Pancreas (tissue), 10 donors: ENCODE measurements around the gene GABRR3. TPM values are rescaled to one million over a fixed set of nuclear protein-coding genes. Genes with fewer than 3 reads are reported as not detected.

Source experiments
- ATAC-seq, 4 donors: fragments of 200-7000 bp; cut with Tn5 transposase; one replicate each; pipeline versions ENCODE4 v1.8.0 to v1.9.1; 2020; ENCODE audit warnings: mild to moderate bottlenecking in 4 of 4, moderate library complexity in 4 of 4
- DNase-seq, 6 donors: peaks; one replicate each; pipeline ENCODE4 v3.0.0-alpha.2; 2020
- FAIRE-seq: peaks from 2 replicates; lab custom pipeline; 2012; peaks lifted over from hg19 to GRCh38; lab: Jason Lieb, UNC
- H3K27ac ChIP-seq, 4 donors: fragments of 200-600 bp; sonication (generic); 1 replicate in 3 of 4; 2 replicates in 1 of 4; pipeline versions ENCODE4 v1.5.0 to v1.8.0; 2020
- H3K27me3 ChIP-seq, 4 donors: fragments of 200-600 bp; one replicate each; pipeline ENCODE4 v1.8.0; 2021
- H3K36me3 ChIP-seq, 3 donors: fragments of 200-600 bp; sonication (generic) in 1 of 3; one replicate each; pipeline versions ENCODE4 v1.5.0 to v1.8.0; 2020 to 2021
- H3K4me1 ChIP-seq, 3 donors: fragments of 200-600 bp; one replicate each; pipeline ENCODE4 v1.8.0; 2021
- H3K4me3 ChIP-seq, 4 donors: fragments of 200-600 bp; sonication (generic) in 2 of 4; one replicate each; pipeline versions ENCODE4 v1.5.0 to v1.8.0; 2020 to 2021
- H3K9me3 ChIP-seq, 4 donors: fragments of 200-600 bp; one replicate each; pipeline ENCODE4 v1.8.0; 2021
- WGBS, 2 donors: extraction: QIAGEN DNeasy Blood & Tissue Kit; methylation state at CpG; one replicate each; pipeline ENCODE4 v1.1.7; 2013; 5-methylcytosine and 5-hydroxymethylcytosine counted together
- intact Hi-C, 3 donors: fragments of 100-400 bp; cut with DNase I; formaldehyde crosslinking; loops; one replicate each; pipeline versions ENCODE4 v1.11.1 to v1.14.2; 2022
- polyA plus RNA-seq, 2 donors: library from polyadenylated mRNA; stranded (reverse); fragments of 200-250 nt; gene quantifications; one replicate each; pipeline ENCODE4 v1.2.3, GENCODE V29; 2013
- total RNA-seq, 6 donors: library from RNA; stranded (reverse); fragmentation: NEBNext Ultra II Directional in 4 of 6; extraction: Animal tissue kit (Norgen Biotek cat#: 25700) in 4 of 6; gene quantifications; one replicate each; pipeline versions ENCODE4 v1.2.1 to v1.2.4, GENCODE V29; 2021 to 2023
- TF ChIP-seq, protein P1 (sequence below), 4 donors: fragments of 200-600 bp; sonication (generic) in 3 of 4; IDR thresholded peaks; one replicate each; pipeline versions ENCODE4 v1.5.0 to v1.8.0; 2021; ENCODE audit warnings: antibody characterized with exemption in 4 of 4
- donor health status: healthy with polysubstance abuse.
- donor health status: DM: no; HTN: no; CAD: no; lungs with moderate emphysema.
- donor health status: DM: no; HTN: no; CAD: no.
- donor health status: control.
- donor health status: control.
- donor health status: Bipolar disorder and iron deficiency.
- donor health status: DM: yes; HTN: yes; CAD: no.
- donor health status: DM: no; HTN: no; CAD: no.
- donor health status: DM: no; HTN: no; CAD: no.
- donor health status: DM: yes; HTN: yes; CAD: no.

The GABRR3 gene
- total and polyA plus RNA-seq, 8 donors, result 0.02 TPM; not detected in 7

DNA sequence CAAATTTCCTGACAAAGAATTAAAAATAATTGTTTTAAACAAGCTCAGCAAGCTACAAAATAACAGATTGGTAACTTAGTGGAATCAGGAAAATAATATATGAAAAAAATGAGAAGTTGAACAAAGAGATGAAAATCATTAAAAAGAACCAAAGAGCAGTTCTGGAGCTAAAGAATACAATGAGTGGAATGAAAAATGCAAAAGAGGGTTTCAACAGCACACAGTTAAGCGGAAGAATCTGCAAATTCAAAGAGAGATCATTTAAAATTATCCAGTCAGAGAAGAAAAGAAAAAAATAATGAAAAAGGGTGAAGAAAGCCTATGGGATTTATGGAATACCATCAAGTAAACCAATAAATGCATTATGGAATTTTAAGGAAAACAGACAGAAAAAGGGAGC, 6.2 kb upstream of the GABRR3 start:
- no peak overlapping the region for H3K27ac ChIP-seq
- intact Hi-C loops, result loop anchor here in 1 of 3 donors (5.0 kb wide), 1 partner anchor 286 kb away; no protein-coding TSS in a partner anchor
- TF ChIP-seq, protein P1, sequence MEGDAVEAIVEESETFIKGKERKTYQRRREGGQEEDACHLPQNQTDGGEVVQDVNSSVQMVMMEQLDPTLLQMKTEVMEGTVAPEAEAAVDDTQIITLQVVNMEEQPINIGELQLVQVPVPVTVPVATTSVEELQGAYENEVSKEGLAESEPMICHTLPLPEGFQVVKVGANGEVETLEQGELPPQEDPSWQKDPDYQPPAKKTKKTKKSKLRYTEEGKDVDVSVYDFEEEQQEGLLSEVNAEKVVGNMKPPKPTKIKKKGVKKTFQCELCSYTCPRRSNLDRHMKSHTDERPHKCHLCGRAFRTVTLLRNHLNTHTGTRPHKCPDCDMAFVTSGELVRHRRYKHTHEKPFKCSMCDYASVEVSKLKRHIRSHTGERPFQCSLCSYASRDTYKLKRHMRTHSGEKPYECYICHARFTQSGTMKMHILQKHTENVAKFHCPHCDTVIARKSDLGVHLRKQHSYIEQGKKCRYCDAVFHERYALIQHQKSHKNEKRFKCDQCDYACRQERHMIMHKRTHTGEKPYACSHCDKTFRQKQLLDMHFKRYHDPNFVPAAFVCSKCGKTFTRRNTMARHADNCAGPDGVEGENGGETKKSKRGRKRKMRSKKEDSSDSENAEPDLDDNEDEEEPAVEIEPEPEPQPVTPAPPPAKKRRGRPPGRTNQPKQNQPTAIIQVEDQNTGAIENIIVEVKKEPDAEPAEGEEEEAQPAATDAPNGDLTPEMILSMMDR (IDR thresholded peaks at IDR 0.05), result no peak
- 85 to 89% methylated on average over 1 of the region's 1 CpG for WGBS, 2 donors
- no peaks in the 10 kb centered on the region for H3K36me3 ChIP-seq
- no peak overlapping the region for H3K4me3 ChIP-seq
- no peak for DNase-seq
- no peaks in the 10 kb centered on the region for H3K9me3 ChIP-seq
- no peak for FAIRE-seq
- ATAC-seq, result no peak
- H3K4me1 ChIP-seq, result no peaks in the 10 kb centered on the region
- H3K27me3 ChIP-seq, result peaks cover 0 to 8% (median 0%) of the 10 kb centered on the region in 4 donors

DNA sequence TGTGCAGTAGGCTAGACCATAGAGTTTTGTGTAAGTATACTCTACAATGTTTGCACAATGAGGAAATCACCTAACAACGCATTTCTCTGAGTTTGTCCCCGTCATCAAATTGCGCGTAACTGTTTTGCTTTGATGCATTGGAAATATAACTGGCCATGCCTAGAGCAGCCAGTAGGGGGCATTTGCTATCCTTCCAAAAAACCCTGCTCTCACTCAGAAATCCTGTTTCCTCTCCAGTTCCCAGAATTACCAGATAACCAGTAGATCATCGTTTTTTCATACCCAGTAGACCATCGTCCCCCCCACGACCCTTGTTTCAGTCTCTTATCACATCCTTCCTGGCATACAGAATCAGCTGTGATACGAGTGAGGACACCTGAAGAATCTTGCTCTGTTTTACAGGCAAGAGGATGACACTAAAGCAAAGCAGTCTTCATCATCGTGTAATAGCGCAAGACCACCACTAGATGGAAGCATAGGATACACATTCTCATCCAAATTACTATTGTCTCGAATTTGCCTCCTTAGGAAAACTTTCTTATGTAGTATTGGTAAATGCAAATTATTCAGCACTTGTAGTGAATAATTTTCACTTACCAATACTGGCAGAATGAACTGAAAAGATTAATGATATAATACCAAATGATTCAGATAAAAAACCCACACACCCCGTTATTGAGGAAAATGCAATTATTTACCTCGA, 4.4 kb upstream of the GABRR3 start:
- ATAC-seq (peak; percentile 89 to 99 (median 98)), FAIRE-seq (peak; percentile 96), DNase-seq (peak in 4 of 6 donors; percentile 19 to 63 (median 32))
- intact Hi-C loops, result loop anchor here in 2 of 3 donors (5.0 kb wide), 2 partner anchors 288 to 293 kb away; no protein-coding TSS in a partner anchor
- H3K9me3 ChIP-seq, result no peaks in the 10 kb centered on the region
- TF ChIP-seq, protein P1 (IDR thresholded peaks at IDR 0.05), result peak; percentile 57 to 85 (median 83)
- peaks cover 0 to 8% (median 5%) of the 10 kb centered on the region in 4 donors for H3K27me3 ChIP-seq
- 13% methylated on average over 13 of the region's 13 CpGs for WGBS, 2 donors
- H3K27ac ChIP-seq, result no peak overlapping the region
- H3K4me3 ChIP-seq, result peak overlapping the region in 1 of 4 donors; percentile 31
- H3K36me3 ChIP-seq, result no peaks in the 10 kb centered on the region
- H3K4me1 ChIP-seq, result no peaks in the 10 kb centered on the region

DNA sequence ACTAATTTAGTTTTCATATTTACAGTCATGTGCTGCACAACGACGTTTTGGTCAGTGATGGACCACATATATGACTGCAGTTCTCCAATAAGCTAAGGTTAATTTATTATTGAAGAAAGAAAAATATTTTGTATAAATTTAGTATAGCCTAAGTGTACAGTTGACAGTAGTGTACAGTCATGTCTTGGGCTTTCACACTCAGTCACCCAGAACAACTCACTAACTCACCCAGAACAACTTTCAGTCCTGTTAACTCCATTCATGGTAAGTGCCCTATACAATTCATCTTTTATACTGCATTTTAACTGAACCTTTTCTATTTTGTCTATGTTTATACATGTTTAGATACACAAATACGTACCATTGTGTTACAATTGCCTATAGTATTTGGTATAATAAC, 3.8 kb upstream of the GABRR3 start:
- no peaks in the 10 kb centered on the region for H3K4me1 ChIP-seq
- FAIRE-seq (no peak), ATAC-seq (peak in 1 of 4 donors; percentile 5), DNase-seq (no peak)
- H3K9me3 ChIP-seq, result no peaks in the 10 kb centered on the region
- H3K27me3 ChIP-seq, result peaks cover 0 to 11% (median 5%) of the 10 kb centered on the region in 4 donors
- no peak overlapping the region for H3K4me3 ChIP-seq
- intact Hi-C loops, result loop anchor here in 1 of 3 donors (5.0 kb wide), 1 partner anchor 293 kb away; no protein-coding TSS in a partner anchor
- TF ChIP-seq, protein P1 (IDR thresholded peaks at IDR 0.05), result no peak
- WGBS, 2 donors, result 57 to 58% methylated on average over 3 of the region's 3 CpGs
- no peaks in the 10 kb centered on the region for H3K36me3 ChIP-seq
- no peak overlapping the region for H3K27ac ChIP-seq

DNA sequence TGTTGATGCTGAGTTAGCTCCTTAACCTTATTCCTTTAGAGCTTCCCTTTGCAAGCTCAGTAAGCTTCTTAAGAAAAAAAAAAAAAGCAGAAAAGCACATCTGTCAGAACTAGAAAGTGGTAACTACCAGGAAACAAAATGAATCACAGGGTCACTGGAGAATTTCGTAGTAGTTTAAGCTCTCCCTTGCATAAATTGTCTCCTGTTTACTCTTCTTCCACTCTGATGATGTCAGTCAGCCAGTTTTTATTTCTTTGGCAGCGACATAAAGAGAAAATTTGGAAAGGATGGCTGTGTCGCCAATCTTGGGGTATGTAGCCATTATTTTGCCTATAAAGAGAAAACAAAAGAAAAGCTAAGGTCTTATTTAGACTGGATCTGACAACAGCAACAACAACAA, 3.2 kb upstream of the GABRR3 start:
- FAIRE-seq, result no peak
- Histone ChIP-seq H3K27me3 (peaks cover 0 to 11% (median 5%) of the 10 kb centered on the region in 4 donors), H3K36me3 (no peaks in the 10 kb centered on the region), H3K4me3 (no peak overlapping the region), H3K4me1 (no peaks in the 10 kb centered on the region), H3K9me3 (no peaks in the 10 kb centered on the region), H3K27ac (no peak overlapping the region)
- intact Hi-C loops, result loop anchor here in 1 of 3 donors (5.0 kb wide), 1 partner anchor 294 kb away; no protein-coding TSS in a partner anchor
- no peak for DNase-seq
- TF ChIP-seq, protein P1 (IDR thresholded peaks at IDR 0.05), result no peak
- 49 to 61% methylated on average over 3 of the region's 3 CpGs for WGBS, 2 donors
- no peak for ATAC-seq

DNA sequence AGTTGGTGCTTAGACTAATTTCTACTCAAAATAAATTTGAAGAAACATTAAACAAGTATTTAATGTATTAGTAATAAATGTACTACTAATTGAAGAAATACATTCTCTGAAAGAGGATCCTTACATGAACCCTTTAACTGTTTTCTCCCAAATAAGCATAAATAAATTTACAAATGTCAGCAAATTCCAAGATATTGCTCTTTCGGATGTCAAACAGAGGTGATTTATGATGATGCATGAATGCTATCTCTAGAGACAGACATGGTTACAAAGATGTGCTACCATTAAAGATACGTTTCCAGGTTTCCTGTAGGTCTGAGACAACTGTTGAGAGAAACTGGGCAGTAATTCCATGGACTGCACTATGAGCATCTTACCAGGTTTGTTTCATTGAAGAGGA, 629 bp downstream of the GABRR3 start:
- 45 to 61% methylated on average over 2 of the region's 2 CpGs for WGBS, 2 donors

More for the DNA sequence above, 629 bp downstream of the GABRR3 start:
- H3K27me3 ChIP-seq, result peaks cover 0 to 11% (median 5%) of the 10 kb centered on the region in 4 donors
- no peak for DNase-seq
- H3K4me1 ChIP-seq, result no peaks in the 10 kb centered on the region
- no peak overlapping the region for H3K27ac ChIP-seq
- intact Hi-C loops, result no loop called here
- H3K36me3 ChIP-seq, result no peaks in the 10 kb centered on the region
- no peak overlapping the region for H3K4me3 ChIP-seq
- TF ChIP-seq, protein P1 (IDR thresholded peaks at IDR 0.05), result no peak
- no peak for ATAC-seq
- FAIRE-seq, result no peak
- H3K9me3 ChIP-seq, result no peaks in the 10 kb centered on the region
